Trophoblast cell (in vitro differentiated cells and primary cell): ENCODE results near the gene MRAP.
"Not testable (repeated sequence)": the region's sequence is repeated elsewhere in the genome, so short reads cannot be mapped to it uniquely, and the experiment has no call there.

Experiments
- DNase-seq, 2 donors: peaks; one replicate each; pipeline ENCODE4 v3.0.0-alpha.2; 2016
- H2AFZ ChIP-seq: 2 replicates; pipeline ENCODE4 v1.6.1; 2013; ENCODE audit warnings: low read length, moderate library complexity, mild to moderate bottlenecking; ENCODE audit not compliant: insufficient read depth, poor library complexity
- H2AK5ac ChIP-seq: 2 replicates; pipeline ENCODE4 v1.6.1; 2013; ENCODE audit warnings: mild to moderate bottlenecking, low read length
- H2BK120ac ChIP-seq: 2 replicates; pipeline ENCODE4 v1.6.1; 2013; ENCODE audit warnings: low read length, mild to moderate bottlenecking, moderate library complexity; ENCODE audit not compliant: insufficient read depth, poor library complexity
- H2BK12ac ChIP-seq: 2 replicates; pipeline ENCODE4 v1.6.1; 2013; ENCODE audit warnings: mild to moderate bottlenecking, low read length, moderate library complexity
- H2BK5ac ChIP-seq: 2 replicates; pipeline ENCODE4 v1.6.1; 2013; ENCODE audit warnings: low read length, low read depth, moderate library complexity, mild to moderate bottlenecking; ENCODE audit not compliant: poor library complexity
- H3K14ac ChIP-seq: 2 replicates; pipeline ENCODE4 v1.6.1; 2013; ENCODE audit warnings: mild to moderate bottlenecking, low read length
- H3K18ac ChIP-seq: 2 replicates; pipeline ENCODE4 v1.6.1; 2013; ENCODE audit warnings: mild to moderate bottlenecking, low read length
- H3K23ac ChIP-seq: 2 replicates; pipeline ENCODE4 v1.6.1; 2013; ENCODE audit warnings: low read length
- H3K27ac ChIP-seq: 2 replicates; pipeline ENCODE4 v1.5.1; 2013; ENCODE audit warnings: low read depth, mild to moderate bottlenecking, inconsistent platforms, low read length, moderate library complexity
- H3K27me3 ChIP-seq: 2 replicates; pipeline ENCODE4 v1.6.1; 2013; ENCODE audit warnings: inconsistent platforms, mild to moderate bottlenecking, low read length, moderate library complexity; ENCODE audit not compliant: insufficient read depth
- H3K36me3 ChIP-seq, 2 experiments: 1 replicate in 1 of 2; 2 replicates in 1 of 2; pipeline ENCODE4 v1.6.1; 2013; ENCODE audit warnings: low read length in 2 of 2, mild to moderate bottlenecking in 2 of 2, moderate library complexity in 1 of 2; ENCODE audit not compliant: insufficient read depth in 2 of 2, control insufficient read depth in 1 of 2
- H3K4ac ChIP-seq: 2 replicates; pipeline ENCODE4 v1.6.1; 2013; ENCODE audit warnings: low read depth, mild to moderate bottlenecking, low read length, moderate library complexity
- H3K4me1 ChIP-seq, 2 experiments: 1 replicate in 1 of 2; 2 replicates in 1 of 2; pipeline ENCODE4 v1.6.1; 2013; ENCODE audit warnings: low read length in 2 of 2, mild to moderate bottlenecking in 2 of 2, moderate library complexity in 1 of 2; ENCODE audit not compliant: insufficient read depth in 2 of 2, control insufficient read depth in 1 of 2
- H3K4me2 ChIP-seq: 2 replicates; pipeline ENCODE4 v1.6.1; 2013; ENCODE audit warnings: inconsistent platforms, mild to moderate bottlenecking, low read length, moderate library complexity
- H3K4me3 ChIP-seq: 2 replicates; pipeline ENCODE4 v1.5.1; 2013; ENCODE audit warnings: mild to moderate bottlenecking, low read depth, low read length, inconsistent platforms
- H3K79me1 ChIP-seq: one replicate; pipeline ENCODE4 v1.6.1; 2013; ENCODE audit warnings: low read length
- H3K79me2 ChIP-seq: 2 replicates; pipeline ENCODE4 v1.6.1; 2013; ENCODE audit warnings: low read length, mild to moderate bottlenecking; ENCODE audit not compliant: control insufficient read depth, insufficient read depth, poor library complexity
- H3K9ac ChIP-seq: 2 replicates; pipeline ENCODE4 v1.6.1; 2013; ENCODE audit warnings: mild to moderate bottlenecking, low read length
- H3K9me3 ChIP-seq: 2 replicates; pipeline ENCODE4 v1.6.1; 2013; ENCODE audit warnings: low read depth, mild to moderate bottlenecking, control low read depth, inconsistent platforms, low read length; ENCODE audit not compliant: insufficient read depth
- H4K12ac ChIP-seq: 2 replicates; pipeline ENCODE4 v1.6.1; 2013; ENCODE audit warnings: low read depth, mild to moderate bottlenecking, low read length, moderate library complexity
- H4K8ac ChIP-seq: 2 replicates; pipeline ENCODE4 v1.6.1; 2013; ENCODE audit warnings: low read depth, mild to moderate bottlenecking, low read length, moderate library complexity
- H4K91ac ChIP-seq: one replicate; pipeline ENCODE4 v1.6.1; 2013; ENCODE audit warnings: low read depth, mild to moderate bottlenecking, low read length, moderate library complexity
- WGBS: extraction: QIAGEN DNeasy Blood & Tissue Kit; methylation state at CpG from one replicate; pipeline ENCODE4 v1.1.7; 2013; ENCODE audit warnings: missing lambda C conversion rate; ENCODE audit not compliant: insufficient read length, insufficient coverage; ENCODE audit errors: extremely low coverage; 5-methylcytosine and 5-hydroxymethylcytosine counted together

MRAP gene

GRCh38 chr21:32307706-32308105, 9.1 kb downstream of the MRAP start:
- H3K27ac ChIP-seq = no peak overlapping the region
- H2AFZ ChIP-seq = no peak overlapping the region
- no peaks in the 10 kb centered on the region for H3K27me3 ChIP-seq
- no peak overlapping the region for H3K4ac ChIP-seq
- peaks cover 9 to 16% of the 10 kb centered on the region in 2 experiments for H3K36me3 ChIP-seq
- no peak for DNase-seq
- no peak overlapping the region for H3K18ac ChIP-seq
- no peak overlapping the region for H4K91ac ChIP-seq
- no CpG with 5 or more reads among the region's 4 CpGs for WGBS
- H3K4me2 ChIP-seq = no peak overlapping the region
- H3K79me2 ChIP-seq = no peaks in the 10 kb centered on the region
- H2AK5ac ChIP-seq = no peak overlapping the region
- no peaks in the 10 kb centered on the region for H3K79me1 ChIP-seq
- no peak overlapping the region for H2BK12ac ChIP-seq
- H3K9me3 ChIP-seq = no peaks in the 10 kb centered on the region
- no peak overlapping the region for H2BK5ac ChIP-seq
- H2BK120ac ChIP-seq = no peak overlapping the region
- H3K9ac ChIP-seq = no peak overlapping the region
- H4K12ac ChIP-seq = no peak overlapping the region
- H4K8ac ChIP-seq = no peak overlapping the region
- no peak overlapping the region for H3K4me3 ChIP-seq
- H3K14ac ChIP-seq = no peak overlapping the region
- no peak overlapping the region for H3K23ac ChIP-seq
- H3K4me1 ChIP-seq = peaks cover 0 to 8% of the 10 kb centered on the region in 2 experiments

GRCh38 chr21:32308696-32309095, 10.0 kb downstream of the MRAP start:
- Histone ChIP-seq H3K4me2 (no peak overlapping the region), H4K12ac (no peak overlapping the region), H3K14ac (no peak overlapping the region), H3K36me3 (peaks cover 9 to 18% of the 10 kb centered on the region in 2 experiments), H3K4ac (no peak overlapping the region), H2BK5ac (no peak overlapping the region), H2BK12ac (no peak overlapping the region), H4K91ac (no peak overlapping the region), H3K9ac (no peak overlapping the region), H3K18ac (no peak overlapping the region), H3K27me3 (no peaks in the 10 kb centered on the region), H3K4me3 (no peak overlapping the region), H3K79me1 (no peaks in the 10 kb centered on the region), H2AFZ (no peak overlapping the region), H3K27ac (no peak overlapping the region), H3K9me3 (no peaks in the 10 kb centered on the region), H3K23ac (no peak overlapping the region), H3K4me1 (peaks cover 0 to 8% of the 10 kb centered on the region in 2 experiments), H3K79me2 (no peaks in the 10 kb centered on the region), H2BK120ac (no peak overlapping the region), H2AK5ac (no peak overlapping the region), H4K8ac (no peak overlapping the region)
- WGBS = no CpG with 5 or more reads among the region's 10 CpGs
- DNase-seq = no peak

GRCh38 chr21:32309906-32310460, 11.3 kb downstream of the MRAP start:
- H4K12ac ChIP-seq = no peak overlapping the region

GRCh38 chr21:32310976-32311375, 12.3 kb downstream of the MRAP start:
- peaks cover 19 to 29% of the 10 kb centered on the region in 2 experiments for H3K36me3 ChIP-seq
- H3K27ac ChIP-seq, H4K91ac ChIP-seq, H3K79me2 ChIP-seq, H3K9ac ChIP-seq, H3K4ac ChIP-seq, H3K14ac ChIP-seq, H4K12ac ChIP-seq, DNase-seq, H2BK120ac ChIP-seq, H3K79me1 ChIP-seq, H3K9me3 ChIP-seq, H2BK5ac ChIP-seq, H3K4me1 ChIP-seq, H2AFZ ChIP-seq, H3K27me3 ChIP-seq, H3K4me3 ChIP-seq, H2AK5ac ChIP-seq, H3K18ac ChIP-seq, H4K8ac ChIP-seq, H3K4me2 ChIP-seq, H3K23ac ChIP-seq, H2BK12ac ChIP-seq: not testable (repeated sequence)
- WGBS = no CpG with 5 or more reads among the region's 9 CpGs

More at GRCh38 chr21:32309906-32310460, 11.3 kb downstream of the MRAP start:
- no peak overlapping the region for H3K27ac ChIP-seq
- no peak overlapping the region for H3K14ac ChIP-seq
- no peak overlapping the region for H3K18ac ChIP-seq
- H3K79me2 ChIP-seq = no peaks in the 10 kb centered on the region
- no peak overlapping the region for H3K4me2 ChIP-seq
- no peak overlapping the region for H2AFZ ChIP-seq
- H3K4ac ChIP-seq = no peak overlapping the region
- H2BK12ac ChIP-seq = no peak overlapping the region
- peaks cover 15 to 24% of the 10 kb centered on the region in 2 experiments for H3K36me3 ChIP-seq
- no peaks in the 10 kb centered on the region for H3K27me3 ChIP-seq
- H3K9me3 ChIP-seq = peaks cover 3% of the 10 kb centered on the region
- H3K4me1 ChIP-seq = peaks cover 0 to 8% of the 10 kb centered on the region in 2 experiments
- WGBS = no CpG with 5 or more reads among the region's 7 CpGs
- no peak overlapping the region for H3K4me3 ChIP-seq
- no peaks in the 10 kb centered on the region for H3K79me1 ChIP-seq
- no peak overlapping the region for H2AK5ac ChIP-seq
- no peak overlapping the region for H2BK120ac ChIP-seq
- no peak overlapping the region for H4K8ac ChIP-seq
- no peak overlapping the region for H3K9ac ChIP-seq
- H4K91ac ChIP-seq = no peak overlapping the region
- H2BK5ac ChIP-seq = no peak overlapping the region
- DNase-seq = no peak
- H3K23ac ChIP-seq = no peak overlapping the region
